ENCODE measurements around the gene CA12. TPM values are rescaled to one million over a fixed set of nuclear protein-coding genes. Genes with fewer than 3 reads are reported as not detected.

Gene CA12
- total and polyA plus RNA-seq, 10 of the 15 experiments (the other 5 are each of a cell fraction or from before 2014, with no cell fraction given) = 0.03 to 0.10 TPM; not detected in 8

DNA sequence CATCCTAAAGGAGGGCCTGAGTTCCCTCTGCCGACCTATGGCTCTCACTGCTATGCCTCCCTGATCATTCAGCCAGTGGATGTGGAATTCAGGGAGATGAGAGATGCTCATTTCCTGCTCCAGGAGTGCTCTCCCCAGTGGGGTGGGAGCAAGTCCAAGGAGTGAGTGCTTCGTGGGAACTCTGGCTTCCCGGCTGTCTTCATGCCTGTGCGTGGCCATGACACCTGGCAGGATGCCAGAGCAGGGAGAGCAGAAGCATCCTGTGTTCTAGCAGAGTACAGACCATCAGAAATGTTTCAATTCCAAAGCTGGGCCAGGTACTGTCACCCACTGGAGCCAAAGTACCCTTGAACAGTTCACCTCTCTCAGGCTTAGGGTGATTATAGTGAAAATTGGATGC is 59.1 kb downstream of the CA12 start:
- no peaks in the 10 kb centered on the region for H3K36me3 ChIP-seq (ENCODE audit: control insufficient read depth in 2 of 2, insufficient read depth in 2 of 2, low read length in 1 of 2)
- in situ Hi-C loops (cut with MboI) (no loop called here), intact Hi-C loops (cut with micrococcal nuclease; ENCODE audit: unreplicated experiment) (no loop called here)
- no peak for TF ChIP-seq TARDBP (IDR thresholded peaks at IDR 0.05; ENCODE audit: borderline replicate concordance)
- no peak for TF ChIP-seq CHD1 (IDR thresholded peaks at IDR 0.05; ENCODE audit: low read depth, low read length)
- no peak for TF ChIP-seq SP1 (IDR thresholded peaks at IDR 0.05; ENCODE audit: low read depth, low read length)
- no peak for TF ChIP-seq PAX5 (IDR thresholded peaks at IDR 0.05; ENCODE audit: borderline replicate concordance, low read depth, low read length)
- TF ChIP-seq NFYA (IDR thresholded peaks at IDR 0.05; ENCODE audit: borderline replicate concordance, low read depth, low read length) = no peak
- TF ChIP-seq CBFB (IDR thresholded peaks at IDR 0.05; ENCODE audit: low read depth) = no peak
- TF ChIP-seq, protein P1, sequence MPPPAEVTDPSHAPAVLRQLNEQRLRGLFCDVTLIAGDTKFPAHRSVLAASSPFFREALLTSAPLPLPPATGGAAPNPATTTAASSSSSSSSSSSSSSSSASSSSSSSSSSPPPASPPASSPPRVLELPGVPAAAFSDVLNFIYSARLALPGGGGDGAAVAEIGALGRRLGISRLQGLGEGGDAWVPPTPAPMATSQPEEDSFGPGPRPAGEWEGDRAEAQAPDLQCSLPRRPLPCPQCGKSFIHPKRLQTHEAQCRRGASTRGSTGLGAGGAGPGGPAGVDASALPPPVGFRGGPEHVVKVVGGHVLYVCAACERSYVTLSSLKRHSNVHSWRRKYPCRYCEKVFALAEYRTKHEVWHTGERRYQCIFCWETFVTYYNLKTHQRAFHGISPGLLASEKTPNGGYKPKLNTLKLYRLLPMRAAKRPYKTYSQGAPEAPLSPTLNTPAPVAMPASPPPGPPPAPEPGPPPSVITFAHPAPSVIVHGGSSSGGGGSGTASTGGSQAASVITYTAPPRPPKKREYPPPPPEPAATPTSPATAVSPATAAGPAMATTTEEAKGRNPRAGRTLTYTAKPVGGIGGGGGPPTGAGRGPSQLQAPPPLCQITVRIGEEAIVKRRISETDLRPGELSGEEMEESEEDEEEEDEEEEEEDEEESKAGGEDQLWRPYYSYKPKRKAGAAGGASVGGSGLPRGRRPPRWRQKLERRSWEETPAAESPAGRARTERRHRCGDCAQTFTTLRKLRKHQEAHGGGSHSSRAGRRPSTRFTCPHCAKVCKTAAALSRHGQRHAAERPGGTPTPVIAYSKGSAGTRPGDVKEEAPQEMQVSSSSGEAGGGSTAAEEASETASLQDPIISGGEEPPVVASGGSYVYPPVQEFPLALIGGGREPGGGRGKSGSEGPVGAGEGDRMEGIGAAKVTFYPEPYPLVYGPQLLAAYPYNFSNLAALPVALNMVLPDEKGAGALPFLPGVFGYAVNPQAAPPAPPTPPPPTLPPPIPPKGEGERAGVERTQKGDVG (CRISPR knock-in tag; IDR thresholded peaks at IDR 0.05) = no peak
- no peak for TF ChIP-seq CHD4 (IDR thresholded peaks at IDR 0.05)
- TF ChIP-seq SMAD1 (IDR thresholded peaks at IDR 0.05; ENCODE audit: low read depth, partially characterized antibody) = no peak
- TF ChIP-seq, protein P2, sequence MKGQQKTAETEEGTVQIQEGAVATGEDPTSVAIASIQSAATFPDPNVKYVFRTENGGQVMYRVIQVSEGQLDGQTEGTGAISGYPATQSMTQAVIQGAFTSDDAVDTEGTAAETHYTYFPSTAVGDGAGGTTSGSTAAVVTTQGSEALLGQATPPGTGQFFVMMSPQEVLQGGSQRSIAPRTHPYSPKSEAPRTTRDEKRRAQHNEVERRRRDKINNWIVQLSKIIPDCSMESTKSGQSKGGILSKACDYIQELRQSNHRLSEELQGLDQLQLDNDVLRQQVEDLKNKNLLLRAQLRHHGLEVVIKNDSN (IDR thresholded peaks at IDR 0.05; ENCODE audit: borderline replicate concordance, extremely low read length, insufficient read depth, low read depth, low read length) = no peak
- TF ChIP-seq SUZ12 (IDR thresholded peaks at IDR 0.05; ENCODE audit: unreplicated experiment) = no peak
- TF ChIP-seq, protein P3, sequence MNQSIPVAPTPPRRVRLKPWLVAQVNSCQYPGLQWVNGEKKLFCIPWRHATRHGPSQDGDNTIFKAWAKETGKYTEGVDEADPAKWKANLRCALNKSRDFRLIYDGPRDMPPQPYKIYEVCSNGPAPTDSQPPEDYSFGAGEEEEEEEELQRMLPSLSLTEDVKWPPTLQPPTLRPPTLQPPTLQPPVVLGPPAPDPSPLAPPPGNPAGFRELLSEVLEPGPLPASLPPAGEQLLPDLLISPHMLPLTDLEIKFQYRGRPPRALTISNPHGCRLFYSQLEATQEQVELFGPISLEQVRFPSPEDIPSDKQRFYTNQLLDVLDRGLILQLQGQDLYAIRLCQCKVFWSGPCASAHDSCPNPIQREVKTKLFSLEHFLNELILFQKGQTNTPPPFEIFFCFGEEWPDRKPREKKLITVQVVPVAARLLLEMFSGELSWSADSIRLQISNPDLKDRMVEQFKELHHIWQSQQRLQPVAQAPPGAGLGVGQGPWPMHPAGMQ (IDR thresholded peaks at IDR 0.05; ENCODE audit: borderline replicate concordance) = no peak
- TF ChIP-seq E4F1 (IDR thresholded peaks at IDR 0.05; ENCODE audit: borderline replicate concordance, partially characterized antibody) = no peak
- WGBS (ENCODE audit: insufficient coverage, insufficient replicate concordance, low lambda C conversion rate, missing lambda C conversion rate) = 35% methylated on average over 4 of the region's 4 CpGs
- DNase-seq (ENCODE audit: low read depth, low spot score) (no peak), FAIRE-seq (no peak), ATAC-seq (no peak)
- H3K4me1 ChIP-seq (ENCODE audit: control insufficient read depth, insufficient read depth, low read length) = no peaks in the 10 kb centered on the region
- H3K4me3 ChIP-seq = no peak overlapping the region
- H3K79me2 ChIP-seq (ENCODE audit: control insufficient read depth, insufficient read depth, low read length) = no peaks in the 10 kb centered on the region
- ChIA-PET SMC1A (ENCODE audit: uncharacterized antibody, unreplicated experiment) (no interaction called here), POLR2A (interaction anchor here (0.6 kb wide), 1 partner anchor 20 kb away, joined by 4 read pairs; no protein-coding TSS in a partner anchor), RAD21 (ENCODE audit: unreplicated experiment) (no interaction called here), CTCF (interaction anchor here (0.8 kb wide), 1 partner anchor 13 kb away, joined by 3 read pairs; no protein-coding TSS in a partner anchor)
- no peak overlapping the region for H3K27ac ChIP-seq (ENCODE audit: control insufficient read depth, insufficient read depth)
- peaks cover 0 to 3% of the 10 kb centered on the region in 2 experiments; a peak in 2 of 4 replicates for H3K27me3 ChIP-seq (replicated peaks in 1 of 2; ENCODE audit: control insufficient read depth in 2 of 2, insufficient read depth in 2 of 2, low read length in 1 of 2)
- no TSS peak for BruUV-seq (replicated peaks)
- H3K9me3 ChIP-seq (replicated peaks; ENCODE audit: control insufficient read depth, insufficient read depth, low read length) = no peaks in the 10 kb centered on the region
- no peaks in the 10 kb centered on the region for H4K20me1 ChIP-seq (ENCODE audit: control insufficient read depth, insufficient read depth)
- H3K9ac ChIP-seq (ENCODE audit: control insufficient read depth, insufficient read depth, low read length) = no peak overlapping the region
- H2AFZ ChIP-seq (ENCODE audit: control insufficient read depth, low read depth, low read length) = no peak overlapping the region
- no peak overlapping the region for H3K4me2 ChIP-seq (ENCODE audit: control insufficient read depth, insufficient read depth)
